ENCODE results near the gene PCNT.
A peak's percentile ranks its signal among the peaks of the same experiment; 100 is the strongest.
"Not testable (repeated sequence)": the region's sequence is repeated elsewhere in the genome, so short reads cannot be mapped to it uniquely, and the experiment has no call there.

PCNT gene

GRCh38 chr21:46308431-46308830 lies 15.5 kb upstream of the PCNT start:
- DNase-seq (ENCODE audit: low spot score) = no peak

GRCh38 chr21:46310260-46310659 lies 13.7 kb upstream of the PCNT start:
- DNase-seq (ENCODE audit: low spot score) = not testable (repeated sequence)

- DNase-seq (ENCODE audit: low spot score) = no peak
Observed at GRCh38 chr21:46311568-46311967, 12.4 kb upstream of the PCNT start.

GRCh38 chr21:46312949-46313348 lies 11.0 kb upstream of the PCNT start:
- no peak for DNase-seq (ENCODE audit: low spot score)

- DNase-seq (ENCODE audit: low spot score) = no peak
Observed at GRCh38 chr21:46314441-46315020, 9.4 kb upstream of the PCNT start.

GRCh38 chr21:46316708-46317324 lies 7.1 kb upstream of the PCNT start:
- no peak for DNase-seq (ENCODE audit: low spot score)

GRCh38 chr21:46317710-46318463 lies 6.1 kb upstream of the PCNT start:
- DNase-seq (ENCODE audit: low spot score) = no peak

- DNase-seq (ENCODE audit: low spot score) = no peak
Observed at GRCh38 chr21:46318464-46318845, 5.5 kb upstream of the PCNT start.

- no peak for DNase-seq (ENCODE audit: low spot score)
Observed at GRCh38 chr21:46319186-46319585, 4.8 kb upstream of the PCNT start.

GRCh38 chr21:46320331-46320801 lies 3.6 kb upstream of the PCNT start:
- DNase-seq (ENCODE audit: low spot score) = no peak

GRCh38 chr21:46322351-46323226 lies 1.4 kb upstream of the PCNT start:
- DNase-seq (ENCODE audit: low spot score) = peak; percentile 60

GRCh38 chr21:46323227-46323709 lies 688 bp upstream of the PCNT start:
- no peak for DNase-seq (ENCODE audit: low spot score)

GRCh38 chr21:46324390-46325072 lies 575 bp downstream of the PCNT start:
- DNase-seq (ENCODE audit: low spot score) = peak; percentile 81

GRCh38 chr21:46325073-46325912 lies 1.3 kb downstream of the PCNT start:
- peak; percentile 64 for DNase-seq (ENCODE audit: low spot score)

GRCh38 chr21:46326110-46326703 lies 2.3 kb downstream of the PCNT start:
- no peak for DNase-seq (ENCODE audit: low spot score)

- DNase-seq (ENCODE audit: low spot score) = no peak
Observed at GRCh38 chr21:46327711-46328110, 3.8 kb downstream of the PCNT start.

GRCh38 chr21:46328151-46328550 lies 4.2 kb downstream of the PCNT start:
- no peak for DNase-seq (ENCODE audit: low spot score)

- DNase-seq (ENCODE audit: low spot score) = no peak
Observed at GRCh38 chr21:46329796-46330195, 5.8 kb downstream of the PCNT start.

- no peak for DNase-seq (ENCODE audit: low spot score)
Observed at GRCh38 chr21:46334351-46335140, 10.6 kb downstream of the PCNT start.
